DND-41 (cell line): ENCODE measurements around the gene DPT.

Source experiments
- ATAC-seq: fragments of 200-7000 bp; cut with Tn5 transposase; 3 replicates; pipeline ENCODE4 v1.9.1; 2021; ENCODE audit warnings: low read depth; ENCODE audit not compliant: insufficient read depth
- DNase-seq: peaks from one replicate; pipeline ENCODE4 v3.0.0-alpha.2; 2020
- H2AFZ ChIP-seq: 2 replicates; pipeline ENCODE4 v1.6.0; 2012; ENCODE audit warnings: low read depth, low read length
- H3K27ac ChIP-seq: 2 replicates; pipeline ENCODE4 v1.5.1; 2012; ENCODE audit warnings: low read length, inconsistent platforms
- H3K27me3 ChIP-seq: fragments of 200-600 bp; sonication (generic); 2 replicates; pipeline ENCODE4 v1.6.0; 2012; ENCODE audit warnings: low read length, mild to moderate bottlenecking, inconsistent platforms; ENCODE audit not compliant: insufficient read depth, poor library complexity
- H3K36me3 ChIP-seq: 2 replicates; pipeline ENCODE4 v1.5.1; 2012; ENCODE audit warnings: low read length, inconsistent platforms; ENCODE audit not compliant: insufficient read depth
- H3K4me1 ChIP-seq: 2 replicates; pipeline ENCODE4 v1.5.1; 2012; ENCODE audit warnings: mild to moderate bottlenecking, low read length; ENCODE audit not compliant: insufficient read depth
- H3K4me2 ChIP-seq: 2 replicates; pipeline ENCODE4 v1.6.0; 2012; ENCODE audit warnings: mild to moderate bottlenecking, moderate library complexity, low read length, inconsistent platforms; ENCODE audit not compliant: insufficient read depth
- H3K4me3 ChIP-seq, 2 experiments: fragments of 200-600 bp in 1 of 2; shearing (Covaris generic) in 1 of 2; 2 replicates each; pipeline ENCODE4 v1.5.1; 2012 to 2016; ENCODE audit warnings: inconsistent platforms in 2 of 2, low read length in 2 of 2, mild to moderate bottlenecking in 2 of 2, low read depth in 1 of 2, moderate library complexity in 1 of 2
- H3K79me2 ChIP-seq: 2 replicates; pipeline ENCODE4 v1.6.0; 2012; ENCODE audit warnings: low read length, inconsistent platforms; ENCODE audit not compliant: insufficient read depth
- H3K9ac ChIP-seq: 2 replicates; pipeline ENCODE4 v1.6.0; 2012; ENCODE audit warnings: low read depth, mild to moderate bottlenecking, inconsistent platforms, low read length, moderate library complexity
- H3K9me3 ChIP-seq: 2 replicates; pipeline ENCODE4 v1.5.1; 2012; ENCODE audit warnings: low read length, moderate library complexity, mild to moderate bottlenecking, inconsistent platforms; ENCODE audit not compliant: insufficient read depth, severe bottlenecking
- H4K20me1 ChIP-seq: 2 replicates; pipeline ENCODE4 v1.6.0; 2012; ENCODE audit warnings: low read length; ENCODE audit not compliant: insufficient read depth
- EZH2 ChIP-seq: IDR thresholded peaks from 3 replicates; pipeline ENCODE4 v1.6.1; 2012; ENCODE audit warnings: borderline replicate concordance, low read depth, mild to moderate bottlenecking, moderate library complexity, low read length, inconsistent platforms; ENCODE audit not compliant: severe bottlenecking
- TF ChIP-seq, protein P1 (sequence below): IDR thresholded peaks from 2 replicates; pipeline ENCODE4 v1.5.1; 2012; ENCODE audit warnings: borderline replicate concordance, low read length, moderate library complexity, mild to moderate bottlenecking; ENCODE audit not compliant: poor library complexity, severe bottlenecking; ENCODE audit errors: extremely low read depth

Gene DPT

DNA sequence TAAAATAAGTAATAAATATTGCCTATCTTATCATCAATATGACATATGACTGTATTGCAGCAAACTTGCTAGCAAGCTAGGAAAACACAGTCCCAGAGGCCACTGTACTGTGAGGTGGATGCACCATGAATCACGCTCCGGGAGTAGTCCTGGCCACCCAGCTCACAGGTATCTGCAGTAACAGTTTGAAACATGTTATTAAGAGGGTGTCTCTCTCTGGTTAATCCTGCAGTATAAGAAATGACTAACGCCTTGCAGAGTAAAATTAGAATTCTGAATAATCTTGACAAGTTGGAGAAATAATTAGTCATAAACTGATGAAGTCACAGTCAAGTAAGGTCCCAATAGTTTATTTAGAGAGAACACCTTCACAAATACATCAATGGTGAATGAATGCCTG is 34.0 kb upstream of the DPT start:
- no peak overlapping the region for H3K4me2 ChIP-seq
- DNase-seq, result no peak
- no peaks in the 10 kb centered on the region for H3K36me3 ChIP-seq

DNA sequence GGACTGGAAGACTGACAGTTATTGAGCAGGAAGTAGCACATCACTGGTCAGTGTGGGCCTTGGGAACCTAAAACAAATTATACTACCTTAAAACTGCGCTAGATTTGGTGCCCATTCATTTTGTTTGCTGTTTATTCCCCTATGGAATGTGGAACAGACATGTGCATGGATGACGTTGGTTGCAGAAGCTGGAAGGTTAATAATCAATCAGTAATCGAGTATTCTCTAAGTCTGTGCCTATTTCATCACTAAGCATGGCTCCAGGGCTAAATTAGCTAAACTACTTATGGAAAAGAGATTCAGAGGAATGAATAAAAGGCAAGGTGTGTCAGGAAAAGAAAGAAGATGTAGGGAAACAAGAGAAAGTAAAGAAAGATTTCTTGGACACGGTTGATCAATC is 33.5 kb upstream of the DPT start:
- TF ChIP-seq, protein P1, sequence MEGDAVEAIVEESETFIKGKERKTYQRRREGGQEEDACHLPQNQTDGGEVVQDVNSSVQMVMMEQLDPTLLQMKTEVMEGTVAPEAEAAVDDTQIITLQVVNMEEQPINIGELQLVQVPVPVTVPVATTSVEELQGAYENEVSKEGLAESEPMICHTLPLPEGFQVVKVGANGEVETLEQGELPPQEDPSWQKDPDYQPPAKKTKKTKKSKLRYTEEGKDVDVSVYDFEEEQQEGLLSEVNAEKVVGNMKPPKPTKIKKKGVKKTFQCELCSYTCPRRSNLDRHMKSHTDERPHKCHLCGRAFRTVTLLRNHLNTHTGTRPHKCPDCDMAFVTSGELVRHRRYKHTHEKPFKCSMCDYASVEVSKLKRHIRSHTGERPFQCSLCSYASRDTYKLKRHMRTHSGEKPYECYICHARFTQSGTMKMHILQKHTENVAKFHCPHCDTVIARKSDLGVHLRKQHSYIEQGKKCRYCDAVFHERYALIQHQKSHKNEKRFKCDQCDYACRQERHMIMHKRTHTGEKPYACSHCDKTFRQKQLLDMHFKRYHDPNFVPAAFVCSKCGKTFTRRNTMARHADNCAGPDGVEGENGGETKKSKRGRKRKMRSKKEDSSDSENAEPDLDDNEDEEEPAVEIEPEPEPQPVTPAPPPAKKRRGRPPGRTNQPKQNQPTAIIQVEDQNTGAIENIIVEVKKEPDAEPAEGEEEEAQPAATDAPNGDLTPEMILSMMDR, result no peak
- no peak for TF ChIP-seq EZH2
- no peaks in the 10 kb centered on the region for H3K79me2 ChIP-seq
- ATAC-seq (no peak), DNase-seq (no peak)
- H4K20me1 ChIP-seq, result no peaks in the 10 kb centered on the region
- no peak overlapping the region for H3K27ac ChIP-seq
- H3K4me2 ChIP-seq, result no peak overlapping the region
- no peaks in the 10 kb centered on the region for H3K27me3 ChIP-seq
- H2AFZ ChIP-seq, result no peak overlapping the region
- no peaks in the 10 kb centered on the region for H3K4me1 ChIP-seq
- H3K9ac ChIP-seq, result no peak overlapping the region
- H3K9me3 ChIP-seq, result no peaks in the 10 kb centered on the region
- H3K4me3 ChIP-seq, result no peak overlapping the region
- no peaks in the 10 kb centered on the region for H3K36me3 ChIP-seq

More for the DNA sequence above, 34.0 kb upstream of the DPT start:
- Histone ChIP-seq H2AFZ (no peak overlapping the region), H3K4me1 (no peaks in the 10 kb centered on the region), H3K27ac (no peak overlapping the region), H3K9me3 (no peaks in the 10 kb centered on the region), H4K20me1 (no peaks in the 10 kb centered on the region), H3K4me3 (no peak overlapping the region), H3K79me2 (no peaks in the 10 kb centered on the region), H3K9ac (no peak overlapping the region), H3K27me3 (no peaks in the 10 kb centered on the region)
- no peak for ATAC-seq
- TF ChIP-seq, protein P1, result no peak
- no peak for TF ChIP-seq EZH2

DNA sequence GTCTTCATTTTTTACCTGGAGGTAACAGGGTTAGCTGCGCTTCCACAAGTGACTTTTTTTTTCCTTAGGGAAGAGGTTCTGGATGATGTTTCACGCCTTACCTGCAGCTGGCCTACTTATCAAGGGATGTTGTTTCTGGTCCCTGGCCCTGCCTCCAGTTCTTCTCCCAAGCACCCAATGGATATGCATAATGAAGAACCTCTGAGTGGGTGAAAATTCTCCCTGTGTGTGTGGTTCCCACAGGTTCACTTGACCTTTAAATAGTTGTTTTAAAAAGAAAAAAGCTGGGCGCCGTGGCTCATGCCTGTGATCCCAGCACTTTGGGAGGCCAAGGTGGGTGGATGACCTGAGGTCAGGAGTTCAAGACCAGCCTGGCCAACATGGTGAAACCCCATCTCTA is 31.8 kb upstream of the DPT start:
- H3K27ac ChIP-seq, result no peak overlapping the region
- no peaks in the 10 kb centered on the region for H3K79me2 ChIP-seq
- H3K36me3 ChIP-seq, result no peaks in the 10 kb centered on the region
- H3K9me3 ChIP-seq, result no peaks in the 10 kb centered on the region
- H3K4me2 ChIP-seq, result no peak overlapping the region
- no peak overlapping the region for H3K9ac ChIP-seq
- no peaks in the 10 kb centered on the region for H4K20me1 ChIP-seq
- no peak for TF ChIP-seq EZH2
- TF ChIP-seq, protein P1, result no peak
- no peak overlapping the region for H2AFZ ChIP-seq
- DNase-seq, result no peak
- H3K27me3 ChIP-seq, result no peaks in the 10 kb centered on the region
- H3K4me1 ChIP-seq, result no peaks in the 10 kb centered on the region
- H3K4me3 ChIP-seq, result no peak overlapping the region
- ATAC-seq, result no peak

DNA sequence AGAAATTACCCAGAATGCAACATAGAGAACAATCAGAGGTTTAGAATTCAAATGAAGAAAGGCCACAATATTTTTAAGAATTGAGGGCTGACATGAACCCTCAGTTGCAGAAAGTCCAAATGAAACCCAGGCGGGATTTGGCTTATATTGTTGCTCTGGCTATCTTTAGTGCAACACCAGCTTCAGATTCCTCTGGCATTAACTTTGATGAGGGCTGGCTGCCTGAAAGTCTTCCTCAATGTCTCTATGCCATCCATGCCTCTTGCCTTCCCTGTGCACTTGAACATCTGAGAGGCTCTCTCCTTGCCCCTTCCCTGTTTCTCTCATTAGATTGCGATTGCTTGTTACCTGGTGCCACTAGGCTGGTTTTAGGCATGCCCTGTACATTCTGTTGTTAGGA is 31.2 kb upstream of the DPT start:
- Histone ChIP-seq H3K79me2 (no peaks in the 10 kb centered on the region), H3K27me3 (no peaks in the 10 kb centered on the region), H3K27ac (no peak overlapping the region), H2AFZ (no peak overlapping the region), H3K4me1 (no peaks in the 10 kb centered on the region), H3K4me3 (no peak overlapping the region), H3K9me3 (no peaks in the 10 kb centered on the region), H3K36me3 (no peaks in the 10 kb centered on the region), H3K4me2 (no peak overlapping the region), H3K9ac (no peak overlapping the region), H4K20me1 (no peaks in the 10 kb centered on the region)
- ATAC-seq (no peak), DNase-seq (no peak)
- no peak for TF ChIP-seq EZH2
- TF ChIP-seq, protein P1, result no peak
